ENCODE measurements around the gene SPN. TPM values are rescaled to one million over a fixed set of nuclear protein-coding genes. Genes with fewer than 3 reads are reported as not detected.
"Not testable (repeated sequence)": the region's sequence is repeated elsewhere in the genome, so short reads cannot be mapped to it uniquely, and the experiment has no call there.

The SPN gene
- total RNA-seq, 1 donor from 2014 or later = 258 TPM

DNA sequence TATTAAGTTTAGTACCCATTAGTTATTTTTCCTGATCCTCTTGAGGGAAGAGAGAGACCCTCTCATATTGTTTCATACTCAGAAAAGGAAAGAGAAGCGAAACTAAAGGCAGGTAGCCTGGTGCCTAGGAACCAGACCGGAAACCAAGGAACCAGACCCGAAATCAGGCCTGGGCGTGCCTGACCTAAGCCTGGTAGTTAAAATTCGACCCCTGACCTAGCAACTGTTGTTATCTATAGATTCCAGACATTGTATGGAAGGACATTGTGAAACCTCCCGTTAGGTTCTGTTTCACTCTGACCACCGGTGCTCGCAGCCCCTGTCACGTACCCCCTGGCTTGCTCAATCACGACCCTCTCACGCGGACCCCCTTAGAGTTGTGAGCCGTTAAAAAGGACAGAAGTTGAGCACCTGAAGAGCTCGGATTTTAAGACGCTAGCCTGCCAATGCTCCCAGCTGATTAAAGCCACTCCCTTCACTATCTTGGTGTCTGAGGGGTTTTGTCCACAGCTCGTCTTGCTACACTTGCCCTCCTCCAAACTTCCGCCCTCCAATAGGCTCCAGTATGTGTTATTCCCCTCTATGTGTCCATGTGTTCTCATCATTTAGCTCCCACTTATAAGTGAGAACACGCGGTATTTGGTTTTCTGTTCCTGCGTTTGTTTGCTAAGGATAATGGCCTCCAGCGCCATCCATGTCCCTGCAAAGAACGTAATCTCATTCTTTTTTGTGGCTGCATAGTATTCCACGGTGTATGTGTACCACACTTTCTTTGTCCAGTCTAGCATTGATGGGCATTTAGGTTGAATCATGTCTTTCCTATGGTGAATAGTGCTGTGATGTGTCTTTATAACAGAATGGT lies 26.7 kb downstream of the SPN start:
- H3K27me3 Mint-ChIP-seq (ENCODE audit: low read depth); intact Hi-C loops (cut with micrococcal nuclease): not testable (repeated sequence)

DNA sequence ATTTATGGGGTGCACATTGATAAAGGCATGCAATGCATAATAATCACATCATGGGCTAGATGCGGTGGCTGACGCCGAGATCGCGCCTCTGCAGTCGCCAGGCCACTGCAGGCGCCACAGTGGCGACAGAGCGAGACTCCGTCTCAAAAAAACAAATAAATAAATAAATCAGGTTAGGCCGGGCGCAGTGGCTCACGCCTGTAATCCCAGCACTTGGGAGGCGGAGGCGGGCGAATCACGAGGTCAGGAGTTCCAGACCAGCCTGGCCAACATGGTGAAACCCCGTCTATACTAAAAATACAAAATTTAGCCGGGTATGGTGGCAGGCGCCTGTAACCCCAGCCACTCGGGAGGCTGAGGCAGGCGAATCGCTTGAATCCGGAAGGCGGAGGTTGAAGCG lies 29.6 kb downstream of the SPN start:
- peaks cover 17% of the 10 kb centered on the region for H3K36me3 Mint-ChIP-seq (ENCODE audit: low read depth)
- H3K4me3 Mint-ChIP-seq (ENCODE audit: low read depth); H3K27me3 Mint-ChIP-seq (ENCODE audit: low read depth); intact Hi-C loops (cut with micrococcal nuclease); DNase-seq (ENCODE audit: low spot score); H3K27ac Mint-ChIP-seq; H3K9me3 Mint-ChIP-seq: not testable (repeated sequence)
- H3K4me1 Mint-ChIP-seq (ENCODE audit: low read depth) = peaks cover 11% of the 10 kb centered on the region

More for the DNA sequence above, 26.7 kb downstream of the SPN start:
- not testable (repeated sequence) for DNase-seq (ENCODE audit: low spot score); H3K4me3 Mint-ChIP-seq (ENCODE audit: low read depth); H3K27ac Mint-ChIP-seq; H3K9me3 Mint-ChIP-seq
- peaks cover 19% of the 10 kb centered on the region for H3K4me1 Mint-ChIP-seq (ENCODE audit: low read depth)
- H3K36me3 Mint-ChIP-seq (ENCODE audit: low read depth) = peaks cover 19% of the 10 kb centered on the region

- Mint-ChIP-seq H3K36me3 (ENCODE audit: low read depth) (peaks cover 15% of the 10 kb centered on the region), H3K4me1 (ENCODE audit: low read depth) (peaks cover 5% of the 10 kb centered on the region), H3K9me3 (no peaks in the 10 kb centered on the region), H3K27me3 (ENCODE audit: low read depth) (no peaks in the 10 kb centered on the region), H3K4me3 (ENCODE audit: low read depth) (no peak overlapping the region), H3K27ac (no peak overlapping the region)
- intact Hi-C loops (cut with micrococcal nuclease) = no loop called here
- DNase-seq (ENCODE audit: low spot score) = no peak
Measured at GRCh38 chr16:29694384-29695195, 31.5 kb downstream of the SPN start.

DNA sequence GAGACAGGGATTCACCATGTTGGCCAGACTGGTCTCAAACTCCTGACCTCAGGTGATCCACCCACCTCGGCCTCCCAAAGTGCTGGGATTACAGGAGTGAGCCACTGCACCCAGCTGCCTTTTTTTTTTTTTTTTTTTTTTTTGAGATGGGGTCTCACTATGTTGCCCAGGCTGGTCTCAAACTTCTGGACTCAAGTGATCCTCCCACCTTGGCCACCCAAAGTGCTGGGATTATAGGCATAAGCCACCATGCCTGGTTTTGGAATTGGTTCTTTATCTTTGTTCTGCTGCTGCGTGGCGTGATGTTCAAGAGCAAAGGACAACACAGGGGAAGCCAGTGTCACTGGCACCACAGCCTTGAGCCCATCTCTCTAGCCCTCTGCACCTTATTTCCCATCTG lies 32.6 kb downstream of the SPN start:
- H3K27ac Mint-ChIP-seq; H3K36me3 Mint-ChIP-seq (ENCODE audit: low read depth); H3K27me3 Mint-ChIP-seq (ENCODE audit: low read depth); DNase-seq (ENCODE audit: low spot score); H3K4me3 Mint-ChIP-seq (ENCODE audit: low read depth); H3K4me1 Mint-ChIP-seq (ENCODE audit: low read depth); H3K9me3 Mint-ChIP-seq; intact Hi-C loops (cut with micrococcal nuclease): not testable (repeated sequence)

DNA sequence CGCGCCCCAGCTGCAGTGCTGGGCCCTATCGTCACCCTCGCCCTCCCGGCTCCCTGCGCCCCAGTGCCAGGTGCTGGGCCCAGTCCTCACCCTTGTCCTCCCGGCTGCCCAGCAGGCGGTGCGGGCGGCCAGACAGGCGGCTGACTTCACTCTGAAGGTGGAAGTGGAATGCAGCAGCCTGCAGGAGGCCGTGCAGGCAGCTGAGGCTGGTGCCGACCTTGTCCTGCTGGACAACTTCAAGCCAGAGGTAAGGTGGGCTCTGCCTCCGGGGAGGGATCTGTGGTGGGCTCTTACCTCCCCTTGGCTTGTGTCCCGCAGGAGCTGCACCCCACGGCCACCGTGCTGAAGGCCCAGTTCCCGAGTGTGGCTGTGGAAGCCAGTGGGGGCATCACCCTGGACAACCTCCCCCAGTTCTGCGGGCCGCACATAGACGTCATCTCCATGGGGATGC lies 33.9 kb downstream of the SPN start:
- H3K27me3 Mint-ChIP-seq (ENCODE audit: low read depth) = no peaks in the 10 kb centered on the region
- H3K9me3 Mint-ChIP-seq = no peaks in the 10 kb centered on the region
- intact Hi-C loops (cut with micrococcal nuclease) = no loop called here
- peaks cover 16% of the 10 kb centered on the region for H3K4me1 Mint-ChIP-seq (ENCODE audit: low read depth)
- H3K36me3 Mint-ChIP-seq (ENCODE audit: low read depth) = peaks cover 6% of the 10 kb centered on the region
- no peak for DNase-seq (ENCODE audit: low spot score)
- no peak overlapping the region for H3K27ac Mint-ChIP-seq
- no peak overlapping the region for H3K4me3 Mint-ChIP-seq (ENCODE audit: low read depth)

GRCh38 chr16:29697391-29697790 lies 34.3 kb downstream of the SPN start:
- no peak for DNase-seq (ENCODE audit: low spot score)
- Mint-ChIP-seq H3K27ac (no peak overlapping the region), H3K27me3 (ENCODE audit: low read depth) (no peaks in the 10 kb centered on the region), H3K4me3 (ENCODE audit: low read depth) (no peak overlapping the region), H3K9me3 (no peaks in the 10 kb centered on the region), H3K36me3 (ENCODE audit: low read depth) (peaks cover 6% of the 10 kb centered on the region), H3K4me1 (ENCODE audit: low read depth) (peaks cover 21% of the 10 kb centered on the region)
- intact Hi-C loops (cut with micrococcal nuclease) = no loop called here

GRCh38 chr16:29698042-29698441 lies 35.0 kb downstream of the SPN start:
- H3K27me3 Mint-ChIP-seq (ENCODE audit: low read depth) = no peaks in the 10 kb centered on the region
- peaks cover 6% of the 10 kb centered on the region for H3K36me3 Mint-ChIP-seq (ENCODE audit: low read depth)
- no peaks in the 10 kb centered on the region for H3K9me3 Mint-ChIP-seq
- intact Hi-C loops (cut with micrococcal nuclease) = no loop called here
- no peak for DNase-seq (ENCODE audit: low spot score)
- no peak overlapping the region for H3K27ac Mint-ChIP-seq
- H3K4me1 Mint-ChIP-seq (ENCODE audit: low read depth) = peaks cover 26% of the 10 kb centered on the region
- H3K4me3 Mint-ChIP-seq (ENCODE audit: low read depth) = no peak overlapping the region

DNA sequence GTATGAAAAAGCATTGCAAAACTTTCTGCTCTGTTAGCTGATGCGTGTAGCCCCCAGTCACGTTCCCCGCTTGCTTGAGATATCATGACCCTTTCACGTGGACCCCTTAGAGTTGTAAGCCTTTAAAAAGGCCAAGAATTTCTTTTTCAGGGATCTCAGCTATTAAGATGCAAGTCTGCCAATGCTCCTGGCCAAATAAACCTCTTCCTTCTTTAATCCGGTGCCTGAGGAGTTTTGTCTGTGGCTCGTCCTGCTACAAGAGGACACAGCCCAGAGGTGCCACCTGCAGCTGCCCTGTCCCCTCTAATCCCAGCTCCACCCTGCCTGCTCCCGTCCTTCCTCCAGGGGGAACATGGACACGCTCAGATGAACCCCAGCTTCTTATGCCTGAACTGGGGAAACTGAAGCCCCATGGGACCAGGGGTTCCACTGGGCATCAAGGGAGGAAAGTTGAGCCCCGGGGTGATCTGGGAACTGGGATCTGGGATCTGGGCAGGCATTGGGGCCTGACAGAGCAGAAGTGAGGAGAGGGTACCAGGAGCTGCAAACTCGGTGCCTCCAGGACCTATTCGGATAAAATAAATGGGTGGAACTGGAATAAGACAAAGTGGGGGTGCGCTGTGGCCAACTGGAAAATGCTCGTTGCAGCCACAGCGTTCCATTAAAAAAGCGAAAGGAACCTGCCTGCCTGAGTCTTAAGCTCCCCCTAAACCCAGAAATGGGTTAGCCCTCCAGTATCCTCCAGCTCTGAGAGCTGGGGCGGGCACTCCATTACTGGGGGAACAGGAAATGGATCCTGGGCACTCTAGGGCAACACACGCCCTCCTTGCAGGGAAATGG lies 35.7 kb downstream of the SPN start:
- intact Hi-C loops (cut with micrococcal nuclease) = no loop called here
- H3K4me3 Mint-ChIP-seq (ENCODE audit: low read depth) = no peak overlapping the region
- H3K9me3 Mint-ChIP-seq = no peaks in the 10 kb centered on the region
- peaks cover 6% of the 10 kb centered on the region for H3K36me3 Mint-ChIP-seq (ENCODE audit: low read depth)
- H3K27ac Mint-ChIP-seq = no peak overlapping the region
- H3K4me1 Mint-ChIP-seq (ENCODE audit: low read depth) = peaks cover 26% of the 10 kb centered on the region
- no peak for DNase-seq (ENCODE audit: low spot score)
- no peaks in the 10 kb centered on the region for H3K27me3 Mint-ChIP-seq (ENCODE audit: low read depth)

DNA sequence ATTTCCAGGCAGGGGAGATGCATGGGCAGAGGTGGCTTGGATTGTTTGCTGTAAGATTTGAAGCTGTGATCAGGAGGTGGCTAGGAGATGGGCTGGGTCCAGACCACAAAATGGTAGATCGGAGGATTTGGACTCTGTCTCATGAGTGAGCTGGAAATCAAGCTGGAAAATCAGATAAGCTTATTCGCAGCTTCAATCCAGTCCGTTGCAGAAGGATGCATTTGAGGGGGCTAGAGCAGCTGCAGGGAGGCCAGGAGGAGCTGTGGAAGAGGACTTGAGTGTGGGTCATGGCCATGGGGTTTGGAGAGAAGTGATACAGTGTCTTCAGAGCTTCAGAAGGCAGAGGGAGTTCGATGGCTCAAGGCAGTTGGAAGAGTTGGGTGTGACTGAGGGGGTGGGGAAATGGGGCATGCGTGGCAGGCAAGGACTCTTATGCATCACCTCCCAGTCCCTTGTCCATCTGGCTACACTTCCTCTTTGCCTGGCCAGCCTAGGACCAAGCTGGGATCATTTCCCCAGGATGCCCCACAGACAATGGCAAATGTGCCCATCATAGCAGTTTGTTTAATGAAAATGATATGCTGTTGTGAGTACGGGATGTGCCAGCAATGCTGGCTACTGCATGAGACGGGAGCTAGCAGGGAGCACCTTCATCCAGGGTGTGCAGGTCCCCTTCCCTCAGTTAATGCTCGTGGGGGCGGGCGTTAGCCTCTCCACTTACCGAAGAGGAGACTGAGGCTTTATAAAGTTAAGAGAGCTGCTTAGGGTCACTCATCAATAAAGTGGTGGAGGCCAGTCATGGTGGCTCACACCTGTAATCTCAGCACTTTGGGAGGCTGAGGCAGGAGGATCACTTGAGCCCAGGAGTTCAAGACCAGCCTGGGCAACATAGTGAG lies 36.5 kb downstream of the SPN start:
- peaks cover 6% of the 10 kb centered on the region for H3K36me3 Mint-ChIP-seq (ENCODE audit: low read depth)
- no peak overlapping the region for H3K27ac Mint-ChIP-seq
- H3K27me3 Mint-ChIP-seq (ENCODE audit: low read depth) = no peaks in the 10 kb centered on the region
- no peak overlapping the region for H3K4me3 Mint-ChIP-seq (ENCODE audit: low read depth)
- DNase-seq (ENCODE audit: low spot score) = no peak
- no peaks in the 10 kb centered on the region for H3K9me3 Mint-ChIP-seq
- H3K4me1 Mint-ChIP-seq (ENCODE audit: low read depth) = peaks cover 26% of the 10 kb centered on the region
- intact Hi-C loops (cut with micrococcal nuclease) = loop anchor here (1.0 to 5.0 kb wide), 4 partner anchors 33 to 321 kb away; partner anchors contain the start of genes KIF22 and MAZ

DNA sequence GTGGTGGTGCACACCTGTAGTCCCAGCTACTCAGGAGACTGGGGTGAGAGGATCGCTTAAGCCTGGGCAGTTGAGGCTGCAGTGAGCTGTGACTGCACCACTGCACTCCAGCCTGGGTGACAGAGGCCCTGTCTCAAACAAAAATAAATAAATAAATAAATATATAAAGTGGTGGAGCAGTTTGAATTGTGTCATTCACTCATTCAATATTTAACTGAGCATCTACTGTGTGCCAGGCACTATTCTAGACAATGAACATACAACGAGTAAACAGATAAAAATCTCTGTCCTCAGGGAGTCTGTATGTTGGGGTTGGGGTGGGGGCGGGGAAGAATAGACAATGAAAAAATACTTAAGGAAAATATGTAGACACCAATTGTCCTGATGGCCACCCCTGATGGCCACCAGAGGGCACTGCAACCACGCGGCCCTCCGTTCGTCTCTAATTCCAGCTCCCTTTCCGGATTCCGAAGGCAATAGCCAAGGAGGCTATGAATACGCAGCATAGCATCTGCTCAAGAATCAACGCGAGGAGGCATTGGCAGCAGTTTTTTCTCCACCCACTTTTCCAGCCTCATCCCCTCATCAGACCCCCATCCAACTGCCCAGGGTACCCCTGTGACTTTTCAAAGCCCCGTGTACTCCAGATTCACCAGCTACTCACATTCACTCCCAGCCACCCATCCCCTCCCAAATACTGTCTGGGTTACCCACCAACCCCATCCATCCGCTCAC lies 37.4 kb downstream of the SPN start:
- DNase-seq (ENCODE audit: low spot score) = peak; percentile 64
- peaks cover 29% of the 10 kb centered on the region for H3K4me1 Mint-ChIP-seq (ENCODE audit: low read depth)
- intact Hi-C loops (cut with micrococcal nuclease) = loop anchor here (1.0 to 5.0 kb wide), 4 partner anchors 32 to 320 kb away; partner anchors contain the start of genes KIF22 and MAZ
- H3K27me3 Mint-ChIP-seq (ENCODE audit: low read depth) = no peaks in the 10 kb centered on the region
- peak overlapping the region; percentile 86 for H3K27ac Mint-ChIP-seq
- H3K36me3 Mint-ChIP-seq (ENCODE audit: low read depth) = peaks cover 6% of the 10 kb centered on the region
- H3K4me3 Mint-ChIP-seq (ENCODE audit: low read depth) = peak overlapping the region; percentile 2
- no peaks in the 10 kb centered on the region for H3K9me3 Mint-ChIP-seq

GRCh38 chr16:29701214-29701555 lies 38.1 kb downstream of the SPN start:
- Mint-ChIP-seq H3K9me3 (no peaks in the 10 kb centered on the region), H3K36me3 (ENCODE audit: low read depth) (peaks cover 6% of the 10 kb centered on the region), H3K4me1 (ENCODE audit: low read depth) (peaks cover 29% of the 10 kb centered on the region), H3K27me3 (ENCODE audit: low read depth) (no peaks in the 10 kb centered on the region), H3K4me3 (ENCODE audit: low read depth) (no peak overlapping the region), H3K27ac (peak overlapping the region; percentile 96)
- intact Hi-C loops (cut with micrococcal nuclease) = loop anchor here (1.0 to 5.0 kb wide), 4 partner anchors 32 to 331 kb away; partner anchors contain the start of gene MAZ
- no peak for DNase-seq (ENCODE audit: low spot score)

All from activated T-helper 2 cell treated with anti-CD3 and anti-CD28 coated beads, Interferon-gamma antibody, Interleukin-2, Interleukin-4, amounts not matched to agents 10 μg/mL and 5 μg/mL and 100 μg/mL, durations not matched to agents 14 hours and 24 hours and 36 hours (primary cell).